ENCODE data around the gene RPL38. TPM values are rescaled to one million over a fixed set of nuclear protein-coding genes. Genes with fewer than 3 reads are reported as not detected.
A peak's percentile ranks its signal among the peaks of the same experiment; 100 is the strongest.

The RPL38 gene
- 100 to 1,000 TPM; 163 to 177 TPM for total RNA-seq

- H3K36me3 ChIP-seq: peaks cover 12% of the 10 kb centered on the region
- ATAC-seq (ENCODE audit: insufficient number of reproducible peaks, low FRiP score, low read depth): peak; percentile 92
- H3K9me3 ChIP-seq: no peaks in the 10 kb centered on the region
- H3K4me3 ChIP-seq: peak within 1 kb of the TSS; percentile 91
- DNase-seq (ENCODE audit: low spot score): peak; percentile 89
- peak within 1 kb of the TSS; percentile 66 to 71 for H3K27ac ChIP-seq
- peak; percentile 97 for TF ChIP-seq CTCF (IDR thresholded peaks at IDR 0.05)
- peaks cover 14 to 17% of the 10 kb centered on the region in 2 donors for H3K4me1 ChIP-seq (ENCODE audit: control insufficient read depth in 1 of 2, low read depth in 2 of 2)
- no peaks in the 10 kb centered on the region for H3K27me3 ChIP-seq (replicated peaks; ENCODE audit: insufficient read depth)
These were observed at the start of gene RPL38 for GRCh38 chr17:74203439-74204240. TSS of gene RPL38 (plus strand) at chr17:74203678. CDS start at chr17:74203956, 278 bp downstream.

GRCh38 chr17:74153821-74154430 lies 49.6 kb upstream of the RPL38 start:
- no peak for TF ChIP-seq CTCF (IDR thresholded peaks at IDR 0.05)
- Histone ChIP-seq H3K4me1 (ENCODE audit: control insufficient read depth in 1 of 2, low read depth in 2 of 2) (no peaks in the 10 kb centered on the region), H3K4me3 (no peak overlapping the region), H3K36me3 (no peaks in the 10 kb centered on the region), H3K27ac (no peak overlapping the region), H3K27me3 (replicated peaks; ENCODE audit: insufficient read depth) (no peaks in the 10 kb centered on the region), H3K9me3 (no peaks in the 10 kb centered on the region)
- DNase-seq (ENCODE audit: low spot score) (no peak), ATAC-seq (ENCODE audit: insufficient number of reproducible peaks, low FRiP score, low read depth) (no peak)

- no peak for ATAC-seq (ENCODE audit: insufficient number of reproducible peaks, low FRiP score, low read depth)
- no peak for TF ChIP-seq CTCF (IDR thresholded peaks at IDR 0.05)
- no peak overlapping the region for H3K27ac ChIP-seq
- no peak for DNase-seq (ENCODE audit: low spot score)
- H3K36me3 ChIP-seq: no peaks in the 10 kb centered on the region
- H3K4me1 ChIP-seq (ENCODE audit: control insufficient read depth in 1 of 2, low read depth in 2 of 2): no peaks in the 10 kb centered on the region
- no peaks in the 10 kb centered on the region for H3K27me3 ChIP-seq (replicated peaks; ENCODE audit: insufficient read depth)
- no peaks in the 10 kb centered on the region for H3K9me3 ChIP-seq
- H3K4me3 ChIP-seq: no peak overlapping the region
These were observed 46.6 kb upstream of the RPL38 start for GRCh38 chr17:74156878-74157277.

GRCh38 chr17:74157366-74157765 lies 46.1 kb upstream of the RPL38 start:
- Histone ChIP-seq H3K4me1 (ENCODE audit: control insufficient read depth in 1 of 2, low read depth in 2 of 2) (no peaks in the 10 kb centered on the region), H3K36me3 (no peaks in the 10 kb centered on the region), H3K9me3 (no peaks in the 10 kb centered on the region), H3K27me3 (replicated peaks; ENCODE audit: insufficient read depth) (no peaks in the 10 kb centered on the region), H3K4me3 (no peak overlapping the region), H3K27ac (no peak overlapping the region)
- ATAC-seq (ENCODE audit: insufficient number of reproducible peaks, low FRiP score, low read depth) (no peak), DNase-seq (ENCODE audit: low spot score) (no peak)
- TF ChIP-seq CTCF (IDR thresholded peaks at IDR 0.05): no peak

GRCh38 chr17:74158761-74159160 lies 44.7 kb upstream of the RPL38 start:
- DNase-seq (ENCODE audit: low spot score) (no peak), ATAC-seq (ENCODE audit: insufficient number of reproducible peaks, low FRiP score, low read depth) (no peak)
- no peak overlapping the region for H3K4me3 ChIP-seq
- H3K36me3 ChIP-seq: no peaks in the 10 kb centered on the region
- TF ChIP-seq CTCF (IDR thresholded peaks at IDR 0.05): no peak
- no peaks in the 10 kb centered on the region for H3K27me3 ChIP-seq (replicated peaks; ENCODE audit: insufficient read depth)
- H3K4me1 ChIP-seq (ENCODE audit: control insufficient read depth in 1 of 2, low read depth in 2 of 2): no peaks in the 10 kb centered on the region
- H3K9me3 ChIP-seq: no peaks in the 10 kb centered on the region
- no peak overlapping the region for H3K27ac ChIP-seq
